ENCODE data around the gene NAGA.
"Not testable (repeated sequence)": the region's sequence is repeated elsewhere in the genome, so short reads cannot be mapped to it uniquely, and the experiment has no call there.

The NAGA gene

GRCh38 chr22:42077486-42078125 lies 7.0 kb upstream of the NAGA start:
- DNase-seq (ENCODE audit: low read depth) = no peak
- no peak overlapping the region for H3K4me3 ChIP-seq (ENCODE audit: low read depth, low read length)

DNA sequence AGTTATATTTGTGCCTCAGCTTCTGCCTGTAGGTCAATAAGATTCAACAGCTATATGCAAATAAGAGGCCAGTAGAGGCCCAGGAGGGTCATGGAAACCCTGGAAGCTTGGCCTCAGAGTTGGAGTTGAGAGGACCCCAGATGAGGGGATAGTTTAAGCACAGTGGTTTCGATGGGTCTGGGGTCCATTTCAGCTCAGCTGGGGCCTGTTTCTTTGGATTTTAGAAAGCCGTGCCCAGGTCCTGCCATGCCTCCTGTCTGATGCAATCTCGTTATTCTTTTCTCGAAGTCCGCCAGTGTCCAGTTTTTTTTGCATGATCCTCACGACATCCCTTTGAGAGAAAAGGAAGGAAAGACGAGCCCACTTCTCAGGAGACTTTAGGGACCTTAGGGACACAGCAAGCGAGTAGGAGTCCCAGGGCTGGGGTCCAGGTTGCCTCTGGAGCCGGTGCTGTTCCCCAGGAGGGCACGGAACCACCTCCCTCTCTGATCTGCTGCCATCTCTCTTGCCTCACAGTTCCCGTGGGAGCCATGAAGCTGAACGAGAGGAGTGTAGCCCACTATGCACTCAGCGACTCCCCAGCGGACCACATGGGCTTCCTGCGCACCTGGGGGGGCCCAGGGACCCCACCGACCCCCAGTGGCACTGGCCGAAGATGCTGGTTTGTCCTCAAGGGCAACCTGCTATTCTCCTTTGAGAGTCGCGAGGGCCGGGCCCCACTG lies 6.3 kb upstream of the NAGA start:
- H3K4me3 ChIP-seq (ENCODE audit: low read depth, low read length) = no peak overlapping the region
- DNase-seq (ENCODE audit: low read depth) = no peak

GRCh38 chr22:42074846-42075676 lies 4.4 kb upstream of the NAGA start:
- H3K4me3 ChIP-seq (ENCODE audit: low read depth, low read length) = peak overlapping the region; percentile 62
- DNase-seq (ENCODE audit: low read depth) = no peak

DNA sequence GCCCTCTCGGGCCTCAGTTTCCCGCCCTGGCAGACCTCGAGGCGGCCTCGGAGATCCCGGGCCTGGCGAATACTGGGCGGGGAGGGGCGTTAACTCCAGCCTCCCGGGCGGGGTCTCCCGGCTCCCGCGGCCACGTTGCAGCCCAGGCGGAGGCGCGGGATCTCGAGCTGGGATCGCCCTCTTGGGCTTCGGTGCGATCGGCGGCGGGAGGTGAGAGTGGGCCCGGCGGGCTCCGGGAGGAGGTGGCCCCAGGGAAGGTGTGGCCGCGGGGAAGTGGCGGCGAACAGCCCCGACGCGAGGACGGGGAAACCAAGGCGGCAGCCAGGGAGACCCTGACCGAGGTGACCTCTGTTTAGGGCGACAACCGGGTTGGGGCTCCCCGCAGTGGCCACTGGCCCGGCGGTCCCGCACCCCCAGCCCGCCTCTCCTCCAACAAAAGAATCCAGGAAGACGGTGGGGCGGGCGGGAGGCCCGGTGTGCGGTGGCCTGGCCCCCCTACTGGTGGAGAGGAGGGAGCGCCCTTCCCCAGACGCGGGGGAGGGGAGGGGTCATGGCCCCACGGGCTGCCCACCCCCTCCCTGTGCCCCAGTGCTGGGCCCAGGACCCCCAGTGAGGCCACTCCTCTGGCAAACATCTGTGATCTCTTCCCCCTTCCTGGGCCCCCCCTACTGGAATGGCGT lies 3.7 kb upstream of the NAGA start, which contains the start of gene PHETA2:
TSS of gene PHETA2 (plus strand) at position 117 of the 680 bp plus-strand sequence. CDS start 3,046 bp downstream, outside the sequence.
- no peak for DNase-seq (ENCODE audit: low read depth)
- peak within 1 kb of the TSS; percentile 62 for H3K4me3 ChIP-seq (ENCODE audit: low read depth, low read length)

GRCh38 chr22:42073621-42074041 lies 3.0 kb upstream of the NAGA start:
- H3K4me3 ChIP-seq (ENCODE audit: low read depth, low read length) = peak overlapping the region; percentile 62
- DNase-seq (ENCODE audit: low read depth) = no peak

GRCh38 chr22:42072606-42073330 lies 2.2 kb upstream of the NAGA start:
- DNase-seq (ENCODE audit: low read depth) = no peak

GRCh38 chr22:42071508-42071907 lies 896 bp upstream of the NAGA start:
- peak overlapping the region; percentile 54 for H3K4me3 ChIP-seq (ENCODE audit: low read depth, low read length)
- not testable (repeated sequence) for DNase-seq (ENCODE audit: low read depth)

More at GRCh38 chr22:42072606-42073330, 2.2 kb upstream of the NAGA start:
- H3K4me3 ChIP-seq (ENCODE audit: low read depth, low read length) = no peak overlapping the region

DNA sequence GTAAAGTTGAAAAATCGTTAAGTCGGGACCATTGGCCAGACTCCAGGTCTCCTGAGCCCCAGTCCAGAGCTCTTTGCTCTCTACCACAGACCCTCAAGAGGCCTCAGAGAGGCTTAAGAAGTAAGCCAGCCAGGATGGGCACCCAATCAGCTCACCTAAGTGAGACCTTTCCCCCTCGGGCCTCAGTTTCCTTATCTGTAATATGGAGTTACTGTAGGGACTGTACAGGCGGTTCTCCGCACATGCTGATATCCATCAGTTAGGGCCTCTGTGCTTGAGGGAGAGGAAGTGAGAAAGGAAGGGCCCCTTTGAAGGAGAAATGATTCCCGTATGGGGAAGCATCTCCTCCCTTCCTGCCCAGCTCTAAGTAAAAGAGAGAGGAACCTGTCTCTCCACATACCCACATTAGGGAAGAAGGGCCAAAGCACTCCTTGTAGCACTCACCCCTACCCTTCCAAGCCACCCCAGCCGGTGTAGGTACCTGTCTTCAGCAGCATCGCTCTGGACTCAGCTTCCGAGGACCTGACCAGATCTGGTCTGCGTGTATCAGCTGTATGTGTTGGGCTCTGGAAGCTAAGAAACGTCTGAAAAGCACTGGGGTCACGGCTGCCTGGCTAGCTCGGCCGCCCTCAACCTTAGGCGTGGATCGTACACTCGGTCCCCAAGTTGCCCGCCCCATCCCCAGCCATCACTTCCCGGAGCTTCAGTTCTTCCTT lies 653 bp downstream of the NAGA start:
- DNase-seq (ENCODE audit: low read depth) = no peak
- H3K4me3 ChIP-seq (ENCODE audit: low read depth, low read length) = peak overlapping the region; percentile 54

DNA sequence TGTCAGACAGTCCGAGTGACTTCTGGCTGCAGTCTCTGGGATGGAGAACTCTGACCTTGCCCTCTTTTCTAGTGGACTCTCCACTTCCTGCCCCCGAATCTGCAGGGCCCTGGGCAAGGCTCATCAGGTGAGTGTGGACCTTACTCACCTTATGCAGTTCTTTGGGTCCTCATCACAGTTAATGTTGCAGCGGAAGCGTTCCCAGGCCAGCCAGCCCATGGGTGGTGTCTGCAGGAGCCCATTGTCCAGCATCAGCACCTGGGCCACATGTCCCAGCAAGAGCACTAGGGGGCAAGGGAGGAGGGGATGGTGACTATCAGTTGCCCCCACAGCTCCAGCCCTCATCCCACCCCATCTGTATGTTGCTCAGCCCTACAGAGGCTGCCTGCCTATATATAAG lies 2.3 kb downstream of the NAGA start:
- DNase-seq (ENCODE audit: low read depth) = no peak
- no peak overlapping the region for H3K4me3 ChIP-seq (ENCODE audit: low read depth, low read length)

GRCh38 chr22:42067671-42068251 lies 2.9 kb downstream of the NAGA start:
- no peak overlapping the region for H3K4me3 ChIP-seq (ENCODE audit: low read depth, low read length)
- no peak for DNase-seq (ENCODE audit: low read depth)

DNA sequence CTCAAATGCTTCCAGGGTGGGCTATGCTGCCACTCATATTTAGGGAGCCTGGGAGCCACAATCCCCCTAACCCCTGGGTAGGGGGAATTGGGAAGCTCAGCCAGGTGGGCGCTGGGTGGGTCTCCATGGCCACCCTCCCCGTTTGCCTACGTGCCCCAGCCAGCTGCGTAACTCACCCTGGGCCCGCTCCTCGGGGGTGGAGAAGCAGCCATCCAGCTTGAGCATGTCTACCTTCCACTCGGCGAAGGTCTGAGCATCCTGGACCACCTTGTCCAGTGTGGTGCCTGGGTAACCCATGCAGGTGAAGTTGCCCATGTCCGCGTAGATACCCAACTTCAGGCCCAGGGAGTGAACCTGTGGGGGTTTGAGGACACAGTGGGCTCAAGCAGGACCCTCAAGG lies 3.7 kb downstream of the NAGA start:
- DNase-seq (ENCODE audit: low read depth) = no peak
- H3K4me3 ChIP-seq (ENCODE audit: low read depth, low read length) = no peak overlapping the region

GRCh38 chr22:42066126-42066761 lies 4.4 kb downstream of the NAGA start:
- DNase-seq (ENCODE audit: low read depth) = no peak
- H3K4me3 ChIP-seq (ENCODE audit: low read depth, low read length) = no peak overlapping the region

- no peak for DNase-seq (ENCODE audit: low read depth)
- H3K4me3 ChIP-seq (ENCODE audit: low read depth, low read length) = no peak overlapping the region
Observed at GRCh38 chr22:42065438-42066125, 5.0 kb downstream of the NAGA start.

- H3K4me3 ChIP-seq (ENCODE audit: low read depth, low read length) = no peak overlapping the region
- no peak for DNase-seq (ENCODE audit: low read depth)
Observed at GRCh38 chr22:42064629-42065028, 6.0 kb downstream of the NAGA start.

GRCh38 chr22:42062506-42063170 lies 8.0 kb downstream of the NAGA start:
- H3K4me3 ChIP-seq (ENCODE audit: low read depth, low read length) = no peak overlapping the region
- no peak for DNase-seq (ENCODE audit: low read depth)

DNA sequence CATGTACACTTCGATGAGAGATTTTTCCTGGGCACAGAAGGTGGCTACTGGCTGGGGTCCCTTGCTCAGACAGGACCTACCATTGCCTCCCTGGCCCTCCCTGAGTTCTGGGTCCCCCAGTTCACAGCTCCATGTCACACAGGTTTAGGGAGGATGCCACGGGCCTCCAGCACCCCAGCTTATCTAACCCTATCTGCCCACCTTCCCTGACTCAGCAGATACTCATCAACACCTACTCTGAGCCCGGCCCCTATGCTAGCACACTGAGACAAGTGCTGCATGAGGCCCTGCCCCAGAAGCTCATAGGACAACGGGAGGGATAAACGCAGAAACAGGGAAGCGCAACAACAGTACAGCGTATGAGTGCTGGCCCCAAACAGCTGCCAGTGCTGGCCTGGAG lies 9.6 kb downstream of the NAGA start:
- no peak for DNase-seq (ENCODE audit: low read depth)
- H3K4me3 ChIP-seq (ENCODE audit: low read depth, low read length) = no peak overlapping the region

DNA sequence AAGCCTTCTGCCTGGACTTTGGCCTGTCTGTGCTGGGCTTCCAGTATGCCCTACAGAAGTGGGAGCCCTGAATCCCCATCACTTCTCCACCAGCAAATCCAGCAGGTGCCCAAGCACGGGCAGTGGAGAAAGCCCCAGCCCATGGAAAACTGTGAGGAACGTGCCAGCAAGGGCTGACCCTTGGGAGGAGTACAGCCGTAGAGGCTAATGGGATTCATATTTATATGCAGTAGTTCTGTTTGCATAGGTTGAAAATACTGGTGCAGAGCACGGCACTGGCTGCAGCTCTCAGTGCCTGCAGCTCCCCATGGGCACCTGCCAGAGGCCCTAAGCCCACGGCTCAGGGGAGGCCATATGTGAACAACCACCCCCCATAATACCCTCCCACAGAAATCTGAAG lies 10.1 kb downstream of the NAGA start:
- H3K4me3 ChIP-seq (ENCODE audit: low read depth, low read length) = no peak overlapping the region
- no peak for DNase-seq (ENCODE audit: low read depth)
